ENCODE measurements around the gene GRIA4. TPM values are rescaled to one million over a fixed set of nuclear protein-coding genes. Genes with fewer than 3 reads are reported as not detected.

Gene GRIA4
- not detected for polyA plus RNA-seq (ENCODE audit: low read depth in 6 of 6)

GRCh38 chr11:105609832-105610781 lies at the start of gene GRIA4:
Gene GRIA4, plus strand, starts transcription at chr11:105610073. Its CDS starts 925 bp downstream, at chr11:105610998.
- peaks cover 25 to 46% (median 38%) of the 10 kb centered on the region in 3 donors for H3K27me3 Mint-ChIP-seq
- ATAC-seq (ENCODE audit: low read depth in 2 of 2): peak in 1 of 2 donors; percentile 18
- H3K9me3 Mint-ChIP-seq: peaks cover 0 to 8% (median 4%) of the 10 kb centered on the region in 7 donors

GRCh38 chr11:105573091-105573490 lies 36.8 kb upstream of the GRIA4 start:
- Mint-ChIP-seq H3K27me3 (no peaks in the 10 kb centered on the region), H3K4me3 (no peak overlapping the region), H3K36me3 (no peaks in the 10 kb centered on the region), H3K9me3 (no peaks in the 10 kb centered on the region), H3K27ac (no peak overlapping the region), H3K4me1 (no peaks in the 10 kb centered on the region)
- DNase-seq: no peak
- ATAC-seq (ENCODE audit: low read depth in 2 of 2): no peak

More at GRCh38 chr11:105609832-105610781, at the start of gene GRIA4:
- Mint-ChIP-seq H3K36me3 (no peaks in the 10 kb centered on the region), H3K4me3 (peak within 1 kb of the TSS in 7 of 8 donors; percentile 28 to 80 (median 53)), H3K4me1 (peaks cover 9 to 20% (median 10%) of the 10 kb centered on the region in 3 donors), H3K27ac (no peak within 1 kb of the TSS)
- DNase-seq: no peak

- DNase-seq (no peak), ATAC-seq (ENCODE audit: low read depth in 2 of 2) (no peak)
- Mint-ChIP-seq H3K4me1 (no peaks in the 10 kb centered on the region), H3K27ac (no peak overlapping the region), H3K27me3 (no peaks in the 10 kb centered on the region), H3K36me3 (no peaks in the 10 kb centered on the region), H3K9me3 (no peaks in the 10 kb centered on the region), H3K4me3 (no peak overlapping the region)
These were observed 34.9 kb upstream of the GRIA4 start for GRCh38 chr11:105574974-105575373.

- H3K27ac Mint-ChIP-seq: no peak overlapping the region
- DNase-seq (no peak), ATAC-seq (ENCODE audit: low read depth in 2 of 2) (no peak)
- no peak overlapping the region for H3K4me3 Mint-ChIP-seq
- H3K27me3 Mint-ChIP-seq: no peaks in the 10 kb centered on the region
- H3K4me1 Mint-ChIP-seq: no peaks in the 10 kb centered on the region
- no peaks in the 10 kb centered on the region for H3K9me3 Mint-ChIP-seq
- no peaks in the 10 kb centered on the region for H3K36me3 Mint-ChIP-seq
These were observed 32.2 kb upstream of the GRIA4 start for GRCh38 chr11:105577641-105578040.

GRCh38 chr11:105579111-105579510 lies 30.8 kb upstream of the GRIA4 start:
- Mint-ChIP-seq H3K36me3 (no peaks in the 10 kb centered on the region), H3K27ac (no peak overlapping the region), H3K4me1 (no peaks in the 10 kb centered on the region)

GRCh38 chr11:105582497-105582896 lies 27.4 kb upstream of the GRIA4 start:
- DNase-seq: no peak
- H3K36me3 Mint-ChIP-seq: no peaks in the 10 kb centered on the region
- no peak overlapping the region for H3K4me3 Mint-ChIP-seq
- H3K9me3 Mint-ChIP-seq: peaks cover 0 to 12% (median 0%) of the 10 kb centered on the region in 7 donors
- no peak for ATAC-seq (ENCODE audit: low read depth in 2 of 2)
- H3K4me1 Mint-ChIP-seq: no peaks in the 10 kb centered on the region
- no peak overlapping the region for H3K27ac Mint-ChIP-seq
- no peaks in the 10 kb centered on the region for H3K27me3 Mint-ChIP-seq

More at GRCh38 chr11:105579111-105579510, 30.8 kb upstream of the GRIA4 start:
- Mint-ChIP-seq H3K27me3 (no peaks in the 10 kb centered on the region), H3K9me3 (peaks cover 0 to 1% (median 0%) of the 10 kb centered on the region in 7 donors), H3K4me3 (no peak overlapping the region)
- ATAC-seq (ENCODE audit: low read depth in 2 of 2) (no peak), DNase-seq (no peak)

GRCh38 chr11:105588001-105588400 lies 21.9 kb upstream of the GRIA4 start:
- Mint-ChIP-seq H3K9me3 (peaks cover 0 to 12% (median 0%) of the 10 kb centered on the region in 7 donors), H3K27ac (no peak overlapping the region), H3K36me3 (no peaks in the 10 kb centered on the region), H3K4me3 (no peak overlapping the region), H3K4me1 (no peaks in the 10 kb centered on the region), H3K27me3 (no peaks in the 10 kb centered on the region)
- DNase-seq: no peak
- no peak for ATAC-seq (ENCODE audit: low read depth in 2 of 2)

GRCh38 chr11:105589346-105589745 lies 20.5 kb upstream of the GRIA4 start:
- Mint-ChIP-seq H3K27me3 (no peaks in the 10 kb centered on the region), H3K36me3 (no peaks in the 10 kb centered on the region), H3K4me3 (no peak overlapping the region), H3K27ac (no peak overlapping the region), H3K9me3 (peaks cover 0 to 12% (median 0%) of the 10 kb centered on the region in 7 donors), H3K4me1 (no peaks in the 10 kb centered on the region)
- DNase-seq (no peak), ATAC-seq (ENCODE audit: low read depth in 2 of 2) (no peak)

GRCh38 chr11:105592035-105592434 lies 17.8 kb upstream of the GRIA4 start:
- Mint-ChIP-seq H3K9me3 (no peaks in the 10 kb centered on the region), H3K4me1 (no peaks in the 10 kb centered on the region), H3K4me3 (no peak overlapping the region), H3K36me3 (no peaks in the 10 kb centered on the region), H3K27me3 (no peaks in the 10 kb centered on the region), H3K27ac (no peak overlapping the region)
- DNase-seq (no peak), ATAC-seq (ENCODE audit: low read depth in 2 of 2) (no peak)

GRCh38 chr11:105598371-105598770 lies 11.5 kb upstream of the GRIA4 start:
- Mint-ChIP-seq H3K9me3 (no peaks in the 10 kb centered on the region), H3K4me3 (no peak overlapping the region), H3K4me1 (no peaks in the 10 kb centered on the region), H3K27me3 (no peaks in the 10 kb centered on the region), H3K36me3 (no peaks in the 10 kb centered on the region), H3K27ac (no peak overlapping the region)
- ATAC-seq (ENCODE audit: low read depth in 2 of 2): no peak
- no peak for DNase-seq

GRCh38 chr11:105603156-105603555 lies 6.7 kb upstream of the GRIA4 start:
- Mint-ChIP-seq H3K27ac (no peak overlapping the region), H3K4me1 (no peaks in the 10 kb centered on the region), H3K4me3 (no peak overlapping the region), H3K9me3 (peaks cover 0 to 8% (median 4%) of the 10 kb centered on the region in 7 donors), H3K27me3 (peaks cover 0 to 10% (median 4%) of the 10 kb centered on the region in 3 donors), H3K36me3 (no peaks in the 10 kb centered on the region)
- ATAC-seq (ENCODE audit: low read depth in 2 of 2) (no peak), DNase-seq (no peak)

GRCh38 chr11:105609341-105609781 lies 512 bp upstream of the GRIA4 start:
- Mint-ChIP-seq H3K4me3 (peak overlapping the region in 5 of 8 donors; percentile 30 to 80 (median 57)), H3K27me3 (peaks cover 29 to 46% (median 38%) of the 10 kb centered on the region in 3 donors), H3K9me3 (peaks cover 0 to 8% (median 4%) of the 10 kb centered on the region in 7 donors), H3K4me1 (peaks cover 9 to 20% (median 10%) of the 10 kb centered on the region in 3 donors), H3K36me3 (no peaks in the 10 kb centered on the region), H3K27ac (no peak overlapping the region)
- DNase-seq (no peak), ATAC-seq (ENCODE audit: low read depth in 2 of 2) (no peak)

GRCh38 chr11:105610871-105611571 lies 1.1 kb downstream of the GRIA4 start:
- DNase-seq (no peak), ATAC-seq (ENCODE audit: low read depth in 2 of 2) (no peak)
- Mint-ChIP-seq H3K36me3 (no peaks in the 10 kb centered on the region), H3K4me3 (peak overlapping the region in 5 of 8 donors; percentile 9 to 73 (median 51)), H3K9me3 (peaks cover 0 to 2% (median under 1%) of the 10 kb centered on the region in 7 donors), H3K27ac (no peak overlapping the region), H3K4me1 (peaks cover 9 to 20% (median 10%) of the 10 kb centered on the region in 3 donors), H3K27me3 (peaks cover 25 to 42% (median 38%) of the 10 kb centered on the region in 3 donors)
